HG03196 (cell line): Measurements from ENCODE around the gene ATF4.

Experiments
- ATAC-seq: cut with Tn5 transposase; IDR thresholded peaks from one replicate; pipeline ENCODE4 v1.9.1; 2021; ENCODE audit not compliant: unreplicated experiment

ATF4 gene

DNA sequence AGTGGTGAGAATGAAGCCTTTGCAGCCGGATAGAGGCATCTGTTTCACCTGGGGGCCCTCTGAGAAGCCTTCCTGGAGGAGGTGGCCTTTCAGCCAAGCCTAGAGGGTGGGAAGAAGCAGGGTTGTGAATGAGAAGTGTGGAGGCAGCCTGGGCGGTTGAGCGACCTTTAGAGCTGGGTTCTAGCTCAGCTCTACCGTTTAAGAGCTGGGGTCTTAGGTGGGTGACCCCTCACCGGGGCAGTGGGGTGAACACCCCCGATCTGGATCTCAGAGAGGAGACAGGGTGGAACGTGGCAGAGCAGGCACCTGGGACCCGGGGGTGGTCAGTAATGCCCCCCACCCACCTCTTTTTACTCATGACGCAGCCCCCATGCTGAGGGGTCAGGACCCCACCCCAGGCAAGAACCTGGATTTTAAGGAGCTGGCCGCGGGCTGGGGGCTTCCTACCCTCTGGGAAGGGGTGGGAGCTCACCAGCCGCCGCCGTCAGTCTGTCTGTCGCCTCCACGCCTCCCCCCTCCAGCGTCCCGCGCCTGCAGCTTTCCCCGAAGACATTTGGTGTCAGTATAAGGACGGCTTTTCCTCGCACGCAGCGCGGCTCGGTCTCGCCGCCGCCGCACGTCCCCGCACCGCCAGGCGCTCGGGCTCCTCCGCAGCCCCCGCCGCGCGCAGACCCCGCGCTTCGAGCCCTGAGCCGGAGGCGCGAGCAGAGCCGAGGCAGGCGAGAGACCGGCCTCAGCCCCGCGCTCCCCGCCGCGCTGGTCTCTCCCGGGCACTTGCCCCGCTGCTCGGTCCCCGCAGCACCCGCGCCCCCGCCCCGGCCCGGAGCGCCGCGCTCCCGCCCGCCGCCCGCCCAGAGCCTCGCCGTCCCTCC lies 36.8 kb downstream of the ATF4 start:
- no peak for ATAC-seq

DNA sequence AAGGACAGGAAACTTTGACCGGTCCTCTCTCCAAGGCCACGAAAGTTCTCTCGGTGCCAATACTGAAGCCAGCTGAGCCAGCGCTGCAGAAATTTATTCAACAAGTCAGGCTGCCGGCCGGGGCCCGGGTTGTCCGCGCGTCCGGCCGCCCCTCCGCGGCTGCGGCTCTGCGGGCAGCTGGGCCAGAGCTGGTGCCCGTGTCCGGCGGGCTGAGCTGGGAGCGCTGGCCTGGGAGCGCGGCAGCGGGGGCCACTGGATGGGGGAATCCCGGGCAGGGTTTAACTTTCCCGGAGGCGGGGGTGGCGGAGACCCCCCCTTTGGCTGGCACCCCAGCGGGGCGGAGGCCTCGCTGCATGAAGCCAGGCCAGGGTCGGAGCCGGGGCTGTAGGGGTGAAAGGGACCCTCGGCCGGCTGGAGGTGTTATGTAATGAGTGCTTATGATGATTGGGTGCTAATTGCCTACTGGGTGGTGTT lies 37.9 kb downstream of the ATF4 start:
- no peak for ATAC-seq

DNA sequence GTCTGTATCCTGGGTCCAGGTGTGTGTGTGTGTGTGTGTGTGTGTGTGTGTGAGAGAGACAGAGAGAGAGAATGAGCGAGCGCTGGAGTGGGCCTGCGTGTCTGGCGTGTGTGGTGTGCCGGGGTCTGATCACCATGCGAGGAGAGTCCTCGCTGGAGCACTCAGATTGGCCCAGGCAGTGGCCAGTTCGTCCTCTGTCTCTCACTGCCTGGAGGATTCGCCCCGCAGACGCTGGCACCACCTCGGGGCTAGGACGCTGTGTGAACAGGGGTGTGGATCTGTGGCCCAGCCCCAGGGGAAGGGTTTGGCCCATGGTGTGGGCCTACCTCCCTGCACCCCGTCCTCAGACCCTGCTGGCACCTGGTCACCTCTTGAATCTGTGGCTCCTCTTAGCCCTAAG lies 38.6 kb downstream of the ATF4 start:
- no peak for ATAC-seq

DNA sequence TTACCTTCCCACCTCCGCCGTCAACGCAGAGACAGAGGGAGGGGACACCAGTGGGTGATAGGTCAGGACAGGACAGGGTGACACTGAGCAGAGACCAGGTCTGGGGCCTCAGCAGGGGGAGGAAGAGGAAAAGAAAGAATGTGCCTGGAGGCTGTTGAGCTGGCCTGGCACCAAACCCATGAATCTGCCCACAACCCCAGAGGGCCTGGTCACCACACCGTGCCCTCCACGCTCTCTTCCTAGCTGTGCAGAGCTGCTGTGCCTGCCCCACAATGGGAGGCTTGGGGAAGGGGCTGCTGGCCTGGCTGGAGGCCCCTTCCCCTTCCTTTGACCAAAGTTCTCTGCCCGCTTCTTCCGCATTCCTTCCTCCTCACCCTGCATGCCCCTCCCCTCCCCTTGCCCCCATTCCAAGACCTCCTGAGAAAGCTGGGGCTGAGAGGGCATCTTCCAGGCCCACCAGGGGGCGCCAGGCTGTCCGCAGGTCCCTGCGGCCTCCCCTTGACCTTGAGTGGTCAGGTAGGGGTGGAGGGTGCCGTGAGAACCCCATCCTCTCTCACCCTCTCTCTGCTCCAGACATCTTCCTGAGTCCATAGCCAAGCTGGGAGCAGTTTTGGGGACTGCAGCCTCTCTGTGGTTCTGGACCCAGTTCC lies 39.2 kb downstream of the ATF4 start:
- ATAC-seq, result no peak

DNA sequence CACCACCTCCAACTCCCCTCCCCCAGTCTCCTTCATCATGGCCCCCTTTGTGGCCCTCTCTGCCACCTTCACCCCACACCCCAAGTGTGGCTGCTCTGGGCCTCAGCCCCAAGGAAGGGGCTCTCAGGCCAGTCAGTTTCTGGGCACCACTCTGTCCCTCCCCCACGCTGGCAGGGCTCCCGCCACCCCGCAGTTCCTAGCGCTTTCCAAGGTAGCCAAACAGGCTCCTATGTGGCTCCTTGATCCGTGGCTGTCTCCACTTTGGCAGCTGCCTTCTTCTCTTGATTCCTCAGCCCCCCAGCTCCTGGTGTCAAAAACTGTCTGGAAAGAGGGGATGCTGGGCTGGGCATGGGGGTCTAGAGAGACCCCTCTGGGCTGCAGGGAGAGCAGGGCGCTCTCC lies 39.8 kb downstream of the ATF4 start:
- ATAC-seq, result no peak

DNA sequence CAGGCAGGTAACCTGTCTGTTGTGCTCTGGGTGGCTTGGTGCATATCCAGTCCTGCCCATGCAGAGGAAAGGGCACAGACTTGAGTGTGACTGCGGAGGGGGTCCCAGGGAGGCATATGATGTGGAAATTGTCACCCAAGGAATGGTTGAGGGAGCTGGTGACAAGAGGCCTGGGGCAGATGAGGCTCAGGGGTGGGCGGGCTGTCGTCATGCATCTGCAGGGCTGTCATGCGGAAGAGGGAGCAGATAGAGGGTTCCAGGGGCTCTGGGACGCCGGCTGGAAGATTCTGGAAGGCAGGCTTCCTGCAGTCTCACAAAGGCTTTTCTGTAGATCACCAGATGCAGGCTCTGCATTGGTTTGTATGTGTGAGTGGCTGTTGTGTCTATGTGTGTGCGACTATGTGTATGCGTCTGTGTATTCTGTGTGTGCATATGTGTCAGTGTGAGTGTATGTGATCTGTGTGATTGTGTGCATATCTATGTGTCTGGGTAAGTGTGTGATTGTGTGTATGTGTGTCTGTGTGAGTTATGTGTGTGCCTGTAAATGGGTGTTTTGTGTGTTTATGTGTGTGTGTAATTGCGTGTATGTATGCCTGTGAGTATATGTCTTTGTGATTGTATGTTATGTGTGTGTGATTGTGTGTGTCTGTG lies 42.6 kb downstream of the ATF4 start:
- ATAC-seq, result no peak

DNA sequence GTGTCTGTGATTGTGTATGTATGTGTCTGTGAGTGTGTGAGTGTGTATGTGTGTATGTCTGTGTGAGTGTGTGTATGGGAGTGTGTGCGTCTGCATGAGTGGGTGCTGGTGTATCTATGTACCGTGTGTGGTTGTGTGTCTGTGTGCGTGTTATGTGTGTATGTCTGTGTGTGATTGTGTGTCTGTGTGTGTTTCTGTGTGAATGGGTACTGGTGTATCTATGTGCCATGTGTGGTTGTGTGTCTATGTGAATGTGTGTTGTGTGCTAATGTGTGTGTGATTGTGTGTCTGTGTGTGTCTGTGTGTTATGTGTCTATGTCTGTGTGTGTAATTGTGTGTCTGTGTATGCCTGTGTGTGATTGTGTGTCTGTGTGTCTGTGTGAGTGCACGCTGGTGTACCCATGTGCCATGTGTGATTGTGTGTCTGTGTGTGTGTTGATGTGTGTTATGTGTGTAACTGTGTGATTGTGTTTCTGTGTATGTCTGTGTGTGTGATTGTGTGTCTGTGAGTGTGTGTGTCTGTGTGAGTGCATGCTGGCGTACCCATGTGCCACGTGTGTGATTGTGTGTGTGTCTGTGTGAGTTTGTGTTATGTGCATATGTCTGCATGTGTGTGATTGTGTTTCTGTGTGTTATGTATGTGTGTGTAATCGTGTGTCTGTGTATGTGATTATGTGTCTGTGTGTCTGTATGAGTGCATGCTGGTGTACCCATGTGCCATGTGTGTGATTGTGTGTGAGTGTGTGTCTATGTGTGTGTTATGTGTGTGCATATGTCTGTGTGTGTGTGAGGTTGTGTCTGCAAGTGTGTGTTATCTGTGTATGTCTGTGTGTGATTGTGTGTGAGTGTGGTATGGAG lies 43.4 kb downstream of the ATF4 start:
- no peak for ATAC-seq

DNA sequence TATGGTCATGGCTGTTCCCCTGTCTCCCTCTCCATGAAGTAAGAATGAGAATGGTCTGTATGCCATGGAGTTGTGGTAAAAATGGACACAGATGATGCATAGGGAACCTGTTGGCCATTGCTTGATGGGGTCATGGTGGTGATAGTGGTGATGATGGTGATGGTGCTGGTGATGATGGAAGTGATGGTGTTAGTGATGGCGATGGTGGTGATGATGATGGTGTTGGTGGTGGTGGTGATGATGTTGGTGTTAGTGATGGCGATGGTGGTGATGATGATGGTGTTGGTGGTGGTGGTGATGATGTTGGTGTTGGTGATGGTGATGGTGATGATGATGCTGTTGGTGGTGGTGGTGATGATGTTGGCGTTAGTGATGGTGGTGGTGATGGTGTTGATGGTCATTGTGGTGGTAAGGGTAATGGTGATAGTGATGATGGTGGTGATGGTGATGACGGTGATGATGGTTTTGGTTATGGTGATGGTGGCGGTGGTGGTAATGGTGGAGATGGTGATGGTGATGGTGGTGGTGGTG lies 45.1 kb downstream of the ATF4 start:
- ATAC-seq, result no peak

DNA sequence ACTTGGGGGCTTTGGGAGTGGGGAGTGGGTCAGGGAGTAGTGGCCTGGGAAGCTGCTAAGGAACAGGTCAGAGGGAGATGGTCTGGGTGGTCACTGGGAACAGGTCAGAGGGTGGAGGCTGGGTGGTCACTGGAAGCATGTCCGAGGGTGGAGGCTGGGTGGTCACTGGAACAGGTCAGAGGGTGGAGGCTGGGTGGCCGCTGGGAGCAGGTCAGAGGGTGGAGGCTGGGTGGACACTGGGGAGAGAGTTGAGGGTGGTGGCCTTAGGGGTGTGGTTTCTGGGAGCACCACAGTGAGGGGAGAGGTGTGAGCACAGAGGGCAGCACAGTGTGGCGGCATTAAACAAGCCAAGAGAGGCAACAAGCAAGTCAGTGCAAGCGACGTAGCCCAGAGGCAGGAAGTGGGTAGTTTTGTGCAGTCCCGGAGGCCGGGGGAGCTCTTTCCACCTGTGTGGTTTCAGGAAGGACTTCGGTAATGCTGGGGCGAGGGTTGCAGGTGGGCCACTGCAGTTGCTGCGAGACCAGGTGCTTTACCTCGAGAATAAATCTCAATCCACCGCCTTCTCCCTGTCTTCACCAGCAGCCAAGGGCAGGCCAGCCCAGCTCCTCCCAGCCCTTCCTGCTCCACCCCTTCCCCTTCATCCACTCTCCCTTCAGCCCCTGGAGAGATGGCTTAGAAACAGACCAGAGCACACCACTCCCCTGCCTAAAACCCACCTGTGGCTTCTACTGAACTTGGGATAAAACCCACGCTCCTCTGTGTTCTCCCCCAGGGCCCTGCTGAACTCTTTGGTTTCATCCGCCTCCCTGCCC lies 47.0 kb downstream of the ATF4 start:
- no peak for ATAC-seq

DNA sequence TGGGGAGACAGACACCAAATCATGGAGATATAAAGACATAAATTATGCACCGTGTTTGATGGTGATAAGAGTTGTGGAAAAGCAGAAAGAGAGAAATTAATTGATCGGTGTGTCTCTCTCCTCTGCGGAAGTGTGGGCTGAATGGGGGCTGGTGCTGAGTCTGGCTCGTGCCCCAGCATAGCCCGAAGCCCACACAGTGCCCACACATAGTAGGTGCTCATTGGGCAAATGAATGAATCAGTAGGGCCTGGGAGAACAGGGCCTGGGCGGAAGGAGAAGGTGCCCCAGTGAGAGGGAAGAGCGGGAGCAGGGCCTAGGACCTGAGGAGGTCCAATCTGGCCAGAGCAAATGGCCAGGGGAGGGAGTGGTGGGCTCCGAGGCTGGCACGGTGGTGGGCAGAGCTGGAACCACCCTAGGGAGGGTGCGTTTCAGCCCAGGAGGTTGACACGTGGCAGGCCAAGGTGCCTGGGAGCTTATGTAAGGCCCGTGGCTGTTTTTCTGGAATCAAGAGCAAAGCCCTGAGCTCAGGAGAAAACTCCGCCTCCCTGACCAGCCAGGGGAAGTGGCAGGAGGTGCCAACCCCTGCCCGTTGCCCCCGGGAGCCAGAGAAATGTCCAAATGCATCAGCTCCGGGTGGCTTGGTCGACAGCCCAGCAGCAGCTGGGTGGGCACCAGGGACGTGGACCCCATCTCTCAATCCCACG lies 48.1 kb downstream of the ATF4 start:
- ATAC-seq, result no peak

DNA sequence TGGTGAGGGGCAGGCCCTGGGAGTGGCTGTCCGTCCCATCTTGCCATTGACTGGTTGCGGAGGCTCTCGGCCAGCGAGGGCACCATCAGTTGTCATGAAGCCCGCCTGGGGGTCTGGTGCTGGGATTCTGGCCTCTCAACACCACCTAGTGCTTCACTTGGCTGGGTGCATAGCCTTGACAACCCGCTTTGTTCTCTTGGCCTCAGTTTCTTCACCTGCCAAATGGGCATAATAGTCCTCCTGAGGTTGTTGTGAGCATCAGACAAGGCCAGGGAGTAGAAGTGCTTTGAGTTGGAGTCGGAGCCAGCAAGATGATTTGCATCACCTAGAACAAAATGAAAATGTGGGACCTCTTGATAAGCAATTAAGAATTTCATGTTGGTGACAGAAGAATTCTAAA lies 48.7 kb downstream of the ATF4 start:
- ATAC-seq, result no peak

DNA sequence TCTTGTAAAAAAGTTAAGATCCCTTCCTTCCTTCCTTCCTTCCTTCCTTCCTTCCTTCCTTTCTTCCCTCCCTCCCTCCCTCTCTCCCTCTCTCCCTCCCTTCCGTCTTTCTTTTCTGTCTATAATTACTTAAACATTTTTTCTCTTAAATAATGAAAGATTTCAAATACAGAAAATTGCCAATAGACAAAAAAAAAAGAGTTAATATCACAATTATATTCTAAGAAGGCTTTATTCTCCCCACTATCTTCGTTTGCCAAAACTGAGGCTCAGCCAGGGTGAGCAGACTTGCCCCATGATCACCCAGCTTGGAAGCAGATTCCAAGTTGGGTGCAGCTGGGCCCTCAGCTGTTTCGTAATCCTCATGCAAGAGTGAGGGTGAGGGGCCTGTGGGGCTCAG lies 49.9 kb downstream of the ATF4 start:
- ATAC-seq, result no peak

DNA sequence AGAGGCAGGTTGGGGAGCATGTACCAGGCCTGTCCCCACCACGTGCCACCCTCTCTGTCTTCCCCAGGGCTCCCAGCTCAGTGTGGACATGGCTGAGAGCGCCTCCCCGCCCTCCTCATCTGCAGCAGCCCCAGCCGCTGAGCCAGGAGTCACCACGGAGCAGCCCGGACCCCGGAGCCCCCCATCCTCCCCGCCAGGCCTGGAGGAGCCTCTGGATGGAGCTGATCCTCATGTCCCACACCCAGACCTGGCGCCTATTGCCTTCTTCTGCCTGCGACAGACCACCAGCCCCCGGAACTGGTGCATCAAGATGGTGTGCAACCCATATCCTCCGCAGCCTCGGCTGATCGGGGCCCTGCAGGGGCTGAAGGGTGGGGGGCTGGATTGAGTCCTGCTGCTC lies 50.3 kb downstream of the ATF4 start, which contains the start of gene CACNA1I:
CACNA1I (plus strand) TSS at position 89 of the 400 bp plus-strand sequence; CDS start at position 89, 0 bp downstream.
- ATAC-seq, result no peak

DNA sequence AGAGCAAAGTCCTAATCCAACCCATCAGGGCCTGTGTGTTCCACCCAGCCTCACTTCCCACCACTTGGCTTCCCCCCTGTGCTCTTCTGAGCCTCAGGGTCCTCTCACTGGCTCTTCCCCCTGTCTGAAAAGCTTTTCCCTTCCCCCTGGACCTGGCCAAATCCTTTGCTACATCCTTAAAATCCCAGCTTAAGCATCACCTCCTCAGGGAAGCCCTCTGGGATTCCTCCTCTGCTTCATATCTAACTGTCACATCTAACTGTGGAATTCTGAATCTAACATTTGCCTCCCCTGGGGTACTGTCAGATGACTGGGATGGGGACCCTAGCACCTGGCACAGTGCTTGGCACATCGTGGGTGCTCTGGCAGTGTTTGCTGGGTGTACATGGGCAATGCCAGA lies 51.2 kb downstream of the ATF4 start:
- no peak for ATAC-seq
